Gastroesophageal sphincter (tissue), 4 donors: ENCODE results near the gene OR4D11. TPM values are rescaled to one million over a fixed set of nuclear protein-coding genes. Genes with fewer than 3 reads are reported as not detected.

Experiments used
- ATAC-seq: fragments of 150-250 bp; one replicate; pipeline ENCODE4 v1.9.1; 2016; ENCODE audit warnings: mild to moderate bottlenecking, moderate library complexity
- H3K27ac ChIP-seq, 4 donors: fragments of 200-600 bp; sonication (generic) in 3 of 4; 1 replicate in 3 of 4; 2 replicates in 1 of 4; pipeline ENCODE4 v1.5.1; 2016 to 2019
- H3K27me3 ChIP-seq: fragments of 200-600 bp; sonication (generic); one replicate; pipeline ENCODE4 v1.5.1; 2019
- H3K36me3 ChIP-seq, 2 donors: fragments of 200-600 bp; sonication (generic); one replicate each; pipeline ENCODE4 v1.5.1; 2019; ENCODE audit warnings: control low read depth in 1 of 2
- H3K4me1 ChIP-seq, 3 donors: fragments of 200-600 bp; sonication (generic); 1 replicate in 2 of 3; 2 replicates in 1 of 3; pipeline ENCODE4 v1.5.1; 2016 to 2019; ENCODE audit warnings: control low read depth in 2 of 3
- H3K4me3 ChIP-seq, 2 donors: fragments of 200-600 bp; sonication (generic); one replicate each; pipeline ENCODE4 v1.5.1; 2019; ENCODE audit warnings: mild to moderate bottlenecking in 1 of 2, moderate library complexity in 1 of 2
- H3K9me3 ChIP-seq, 3 donors: fragments of 200-600 bp; sonication (generic); one replicate each; pipeline ENCODE4 v1.5.1; 2017 to 2019; ENCODE audit warnings: control low read depth in 2 of 3
- CTCF ChIP-seq, 4 experiments: fragments of 200-600 bp in 2 of 4; fragments of 450-650 bp in 2 of 4; sonication (generic) in 1 of 4; IDR thresholded peaks; one replicate each; pipeline ENCODE4 v1.5.1; 2017 to 2019; ENCODE audit warnings: antibody characterized with exemption in 4 of 4, mild to moderate bottlenecking in 2 of 4, moderate library complexity in 2 of 4
- EP300 ChIP-seq: sonication (generic); formaldehyde crosslinking; IDR thresholded peaks from one replicate; pipeline ENCODE4 v1.6.1; 2017; ENCODE audit warnings: antibody characterized with exemption, mild to moderate bottlenecking
- POLR2A ChIP-seq, 2 donors: fragments of 450-650 bp; IDR thresholded peaks; one replicate each; pipeline ENCODE4 v1.6.1; 2017; ENCODE audit warnings: antibody characterized with exemption in 2 of 2, mild to moderate bottlenecking in 2 of 2, moderate library complexity in 1 of 2
- POLR2AphosphoS5 ChIP-seq: sonication (generic); formaldehyde crosslinking; IDR thresholded peaks from one replicate; pipeline ENCODE4 v1.6.1; 2017; ENCODE audit warnings: antibody characterized with exemption
- WGBS, 2 donors: methylation state at CpG; one replicate each; pipeline ENCODE4 v1.1.5; 2018; ENCODE audit warnings: low coverage in 1 of 2; 5-methylcytosine and 5-hydroxymethylcytosine counted together
- total RNA-seq, 4 donors: library from RNA; depleted of rRNA; stranded (reverse); fragments of >200 nt; gene quantifications; one replicate each; pipeline ENCODE4 v1.1.0, GENCODE V29; 2016

The OR4D11 gene
- total RNA-seq, 4 donors from 2014 or later = not detected

- WGBS, 2 donors = 73 to 75% methylated on average over 1 to 5 of the region's 5 CpGs
These were observed 17.4 kb downstream of the OR4D11 start for GRCh38 chr11:59520741-59521140.

GRCh38 chr11:59523541-59523940, 20.2 kb downstream of the OR4D11 start:
- Histone ChIP-seq H3K9me3 (no peaks in the 10 kb centered on the region), H3K4me3 (no peak overlapping the region), H3K27ac (no peak overlapping the region), H3K27me3 (peaks cover 11% of the 10 kb centered on the region), H3K36me3 (no peaks in the 10 kb centered on the region), H3K4me1 (no peaks in the 10 kb centered on the region)
- TF ChIP-seq POLR2AphosphoS5 (no peak), POLR2A (IDR thresholded peaks at IDR 0.05) (no peak), CTCF (IDR thresholded peaks at IDR 0.05) (no peak), EP300 (no peak)
- WGBS, 2 donors = 0% methylated on average over 1 of the region's 1 CpG
- ATAC-seq = no peak

More at GRCh38 chr11:59520741-59521140, 17.4 kb downstream of the OR4D11 start:
- TF ChIP-seq POLR2AphosphoS5 = no peak
- no peak for TF ChIP-seq POLR2A (IDR thresholded peaks at IDR 0.05)
- TF ChIP-seq CTCF (IDR thresholded peaks at IDR 0.05) = no peak
- TF ChIP-seq EP300 = no peak
- H3K4me3 ChIP-seq = no peak overlapping the region
- no peaks in the 10 kb centered on the region for H3K4me1 ChIP-seq
- no peaks in the 10 kb centered on the region for H3K36me3 ChIP-seq
- H3K27me3 ChIP-seq = no peaks in the 10 kb centered on the region
- H3K27ac ChIP-seq = no peak overlapping the region
- ATAC-seq = no peak
- H3K9me3 ChIP-seq = no peaks in the 10 kb centered on the region

- no peak for TF ChIP-seq POLR2AphosphoS5
- TF ChIP-seq EP300 = no peak
- TF ChIP-seq CTCF (IDR thresholded peaks at IDR 0.05) = no peak
- TF ChIP-seq POLR2A (IDR thresholded peaks at IDR 0.05) = no peak
- peaks cover 11% of the 10 kb centered on the region for H3K27me3 ChIP-seq
- no peak overlapping the region for H3K27ac ChIP-seq
- no peak overlapping the region for H3K4me3 ChIP-seq
- H3K4me1 ChIP-seq = no peaks in the 10 kb centered on the region
- H3K9me3 ChIP-seq = no peaks in the 10 kb centered on the region
- WGBS, 2 donors = 33% methylated on average over 7 of the region's 7 CpGs; no CpG with 5 or more reads in 1 of the 2 donors
- ATAC-seq = no peak
- H3K36me3 ChIP-seq = no peaks in the 10 kb centered on the region
These were observed 25.3 kb downstream of the OR4D11 start for GRCh38 chr11:59528711-59529110.

GRCh38 chr11:59532620-59533019, 29.2 kb downstream of the OR4D11 start:
- WGBS, 2 donors = 33% methylated on average over 1 of the region's 2 CpGs; no CpG with 5 or more reads in 1 of the 2 donors
- TF ChIP-seq POLR2A (IDR thresholded peaks at IDR 0.05) (no peak), EP300 (no peak), POLR2AphosphoS5 (no peak), CTCF (IDR thresholded peaks at IDR 0.05) (no peak)
- no peaks in the 10 kb centered on the region for H3K9me3 ChIP-seq
- ATAC-seq = no peak
- no peaks in the 10 kb centered on the region for H3K36me3 ChIP-seq
- no peak overlapping the region for H3K27ac ChIP-seq
- H3K27me3 ChIP-seq = no peaks in the 10 kb centered on the region
- H3K4me1 ChIP-seq = peaks cover 0 to 9% (median 0%) of the 10 kb centered on the region in 3 donors
- no peak overlapping the region for H3K4me3 ChIP-seq

- no peak overlapping the region for H3K4me3 ChIP-seq
- TF ChIP-seq POLR2A (IDR thresholded peaks at IDR 0.05) (no peak), POLR2AphosphoS5 (no peak), CTCF (IDR thresholded peaks at IDR 0.05) (no peak), EP300 (no peak)
- no peaks in the 10 kb centered on the region for H3K9me3 ChIP-seq
- no peaks in the 10 kb centered on the region for H3K36me3 ChIP-seq
- whole genome bisulfite sequencing, 2 donors = 100% methylated on average over 1 of the region's 1 CpG; no CpG with 5 or more reads in 1 of the 2 donors
- H3K27ac ChIP-seq = no peak overlapping the region
- ATAC-seq = no peak
- peaks cover 0 to 16% (median 0%) of the 10 kb centered on the region in 3 donors for H3K4me1 ChIP-seq
- no peaks in the 10 kb centered on the region for H3K27me3 ChIP-seq
These were observed 31.3 kb downstream of the OR4D11 start for GRCh38 chr11:59534676-59535075.
